Stimulated activated CD4-positive, alpha-beta T cell treated with anti-CD3 and anti-CD28 coated beads, Interleukin-1b, Interleukin-23, amount 100 ng/mL, for 1 hour (primary cell): ENCODE results near the gene ZNF232.
"Not testable (repeated sequence)": the region's sequence is repeated elsewhere in the genome, so short reads cannot be mapped to it uniquely, and the experiment has no call there.

Experiments
- DNase-seq, 2 donors: peaks; one replicate each; pipeline ENCODE4 v3.0.0-alpha.2; 2020; ENCODE audit warnings: low read depth in 2 of 2

The ZNF232 gene

GRCh38 chr17:5097101-5097834, 14.4 kb downstream of the ZNF232 start:
- DNase-seq = no peak

- no peak for DNase-seq
Measured at GRCh38 chr17:5096731-5097100, 15.0 kb downstream of the ZNF232 start.

GRCh38 chr17:5092218-5093010, 19.3 kb downstream of the ZNF232 start:
- no peak for DNase-seq

- DNase-seq = no peak
Measured at GRCh38 chr17:5080591-5080990, 31.1 kb downstream of the ZNF232 start.

GRCh38 chr17:5078106-5079028, 33.3 kb downstream of the ZNF232 start, which contains the start of gene ZFP3:
ZFP3 (plus strand) TSS chr17:5078467; CDS start chr17:5091505, 13,038 bp downstream.
- DNase-seq = peak; percentile 9 to 42

GRCh38 chr17:5077781-5078105, 33.9 kb downstream of the ZNF232 start:
- no peak for DNase-seq

- not testable (repeated sequence) for DNase-seq
Measured at GRCh38 chr17:5077275-5077674, 34.4 kb downstream of the ZNF232 start.

- DNase-seq = not testable (repeated sequence)
Measured at GRCh38 chr17:5075472-5075871, 36.2 kb downstream of the ZNF232 start.

GRCh38 chr17:5069724-5070123, 42.0 kb downstream of the ZNF232 start:
- DNase-seq = no peak

GRCh38 chr17:5068236-5068635, 43.4 kb downstream of the ZNF232 start:
- DNase-seq = no peak

- no peak for DNase-seq
Measured at GRCh38 chr17:5065227-5065744, 46.4 kb downstream of the ZNF232 start.
